Loucy (cell line): ENCODE results near the gene STRIP2.

Source experiments
- H2AFZ ChIP-seq: fragments of 200-600 bp; sonication (generic); 2 replicates; pipeline ENCODE4 v1.6.0; 2016; ENCODE audit warnings: antibody characterized with exemption, mild to moderate bottlenecking, low read length, moderate library complexity
- H3F3A ChIP-seq: fragments of 200-600 bp; 2 replicates; pipeline ENCODE4 v1.6.0; 2016; ENCODE audit warnings: antibody characterized with exemption, low read depth, mild to moderate bottlenecking
- H3K27me3 ChIP-seq: fragments of 200-600 bp; sonication (generic); 2 replicates; pipeline ENCODE4 v1.6.1; 2014; ENCODE audit warnings: low read length, mild to moderate bottlenecking; ENCODE audit not compliant: insufficient read depth, poor library complexity, severe bottlenecking
- H3K36me3 ChIP-seq: fragments of 200-600 bp; sonication (generic); 2 replicates; pipeline ENCODE4 v1.6.1; 2016; ENCODE audit warnings: low read length; ENCODE audit not compliant: insufficient read depth
- H3K4me1 ChIP-seq: fragments of 200-600 bp; sonication (generic); 2 replicates; pipeline ENCODE4 v1.5.1; 2014; ENCODE audit warnings: low read length, mild to moderate bottlenecking; ENCODE audit not compliant: insufficient read depth, poor library complexity, severe bottlenecking
- H3K4me2 ChIP-seq: fragments of 200-600 bp; sonication (generic); 2 replicates; pipeline ENCODE4 v1.6.0; 2014; ENCODE audit warnings: antibody characterized with exemption, low read length, low read depth, mild to moderate bottlenecking; ENCODE audit not compliant: poor library complexity, severe bottlenecking
- H3K4me3 ChIP-seq: fragments of 200-600 bp; sonication (generic); 2 replicates; pipeline ENCODE4 v1.5.1; 2014; ENCODE audit warnings: low read length, mild to moderate bottlenecking, mixed read lengths; ENCODE audit not compliant: poor library complexity, severe bottlenecking
- H3K79me2 ChIP-seq: fragments of 200-600 bp; sonication (generic); 2 replicates; pipeline ENCODE4 v1.6.1; 2014; ENCODE audit warnings: low read length; ENCODE audit not compliant: insufficient read depth
- H3K9ac ChIP-seq: fragments of 200-600 bp; sonication (generic); 2 replicates; pipeline ENCODE4 v1.6.0; 2014; ENCODE audit warnings: mild to moderate bottlenecking, low read depth, low read length, moderate library complexity; ENCODE audit not compliant: poor library complexity, severe bottlenecking
- H3K9me2 ChIP-seq: fragments of 200-600 bp; sonication (generic); replicated peaks from 2 replicates; pipeline ENCODE4 v1.6.1; 2016; ENCODE audit warnings: low read depth, low read length, mixed read lengths
- H3K9me3 ChIP-seq: fragments of 200-600 bp; sonication (generic); 2 replicates; pipeline ENCODE4 v1.6.1; 2014; ENCODE audit warnings: mild to moderate bottlenecking, antibody characterized with exemption, low read length, low read depth; ENCODE audit not compliant: insufficient read depth
- H4K20me1 ChIP-seq: fragments of 200-600 bp; sonication (generic); 2 replicates; pipeline ENCODE4 v1.6.0; 2014; ENCODE audit warnings: antibody characterized with exemption, low read length, mild to moderate bottlenecking; ENCODE audit not compliant: insufficient read depth, poor library complexity, severe bottlenecking
- EZH2phosphoT487 ChIP-seq: fragments of 200-600 bp; IDR thresholded peaks from 2 replicates; pipeline ENCODE4 v1.6.1; 2018; ENCODE audit warnings: antibody characterized with exemption, mild to moderate bottlenecking, moderate library complexity, borderline replicate concordance
- TF ChIP-seq, protein P1 (sequence below): fragments of 200-600 bp; sonication (generic); conservative IDR thresholded peaks from 2 replicates; pipeline ENCODE4 v1.5.1; 2014; ENCODE audit warnings: mild to moderate bottlenecking, antibody characterized with exemption, low read length

STRIP2 gene

DNA sequence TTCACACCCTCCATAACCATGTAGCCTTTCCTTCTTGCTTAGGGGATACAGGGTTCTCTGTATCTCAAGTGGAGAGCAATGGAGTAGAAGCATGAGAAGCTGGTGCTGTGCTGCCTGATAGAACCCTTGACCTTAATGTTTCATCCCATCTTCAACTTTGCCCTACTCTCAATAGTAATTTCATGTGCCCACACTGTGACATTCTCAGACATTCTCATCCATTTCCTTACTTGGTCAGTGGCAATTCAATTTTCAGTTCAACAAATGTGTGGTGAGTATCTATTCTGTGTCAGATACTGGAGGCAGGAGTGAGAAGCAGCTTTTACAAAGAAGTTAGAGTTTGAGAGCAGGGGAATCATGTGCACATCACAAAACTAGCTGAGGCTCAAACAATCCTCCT, 16.1 kb downstream of the STRIP2 start:
- H3K4me2 ChIP-seq = no peak overlapping the region
- TF ChIP-seq EZH2phosphoT487 = no peak
- TF ChIP-seq, protein P1, sequence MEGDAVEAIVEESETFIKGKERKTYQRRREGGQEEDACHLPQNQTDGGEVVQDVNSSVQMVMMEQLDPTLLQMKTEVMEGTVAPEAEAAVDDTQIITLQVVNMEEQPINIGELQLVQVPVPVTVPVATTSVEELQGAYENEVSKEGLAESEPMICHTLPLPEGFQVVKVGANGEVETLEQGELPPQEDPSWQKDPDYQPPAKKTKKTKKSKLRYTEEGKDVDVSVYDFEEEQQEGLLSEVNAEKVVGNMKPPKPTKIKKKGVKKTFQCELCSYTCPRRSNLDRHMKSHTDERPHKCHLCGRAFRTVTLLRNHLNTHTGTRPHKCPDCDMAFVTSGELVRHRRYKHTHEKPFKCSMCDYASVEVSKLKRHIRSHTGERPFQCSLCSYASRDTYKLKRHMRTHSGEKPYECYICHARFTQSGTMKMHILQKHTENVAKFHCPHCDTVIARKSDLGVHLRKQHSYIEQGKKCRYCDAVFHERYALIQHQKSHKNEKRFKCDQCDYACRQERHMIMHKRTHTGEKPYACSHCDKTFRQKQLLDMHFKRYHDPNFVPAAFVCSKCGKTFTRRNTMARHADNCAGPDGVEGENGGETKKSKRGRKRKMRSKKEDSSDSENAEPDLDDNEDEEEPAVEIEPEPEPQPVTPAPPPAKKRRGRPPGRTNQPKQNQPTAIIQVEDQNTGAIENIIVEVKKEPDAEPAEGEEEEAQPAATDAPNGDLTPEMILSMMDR = no peak
- no peaks in the 10 kb centered on the region for H4K20me1 ChIP-seq
- H3K27me3 ChIP-seq = no peaks in the 10 kb centered on the region
- no peak overlapping the region for H3K9ac ChIP-seq
- H3F3A ChIP-seq = no peaks in the 10 kb centered on the region
- no peaks in the 10 kb centered on the region for H3K4me1 ChIP-seq
- H3K79me2 ChIP-seq = no peaks in the 10 kb centered on the region
- no peak overlapping the region for H3K4me3 ChIP-seq
- no peaks in the 10 kb centered on the region for H3K9me2 ChIP-seq
- H3K36me3 ChIP-seq = no peaks in the 10 kb centered on the region
- H2AFZ ChIP-seq = no peak overlapping the region
- H3K9me3 ChIP-seq = no peaks in the 10 kb centered on the region

DNA sequence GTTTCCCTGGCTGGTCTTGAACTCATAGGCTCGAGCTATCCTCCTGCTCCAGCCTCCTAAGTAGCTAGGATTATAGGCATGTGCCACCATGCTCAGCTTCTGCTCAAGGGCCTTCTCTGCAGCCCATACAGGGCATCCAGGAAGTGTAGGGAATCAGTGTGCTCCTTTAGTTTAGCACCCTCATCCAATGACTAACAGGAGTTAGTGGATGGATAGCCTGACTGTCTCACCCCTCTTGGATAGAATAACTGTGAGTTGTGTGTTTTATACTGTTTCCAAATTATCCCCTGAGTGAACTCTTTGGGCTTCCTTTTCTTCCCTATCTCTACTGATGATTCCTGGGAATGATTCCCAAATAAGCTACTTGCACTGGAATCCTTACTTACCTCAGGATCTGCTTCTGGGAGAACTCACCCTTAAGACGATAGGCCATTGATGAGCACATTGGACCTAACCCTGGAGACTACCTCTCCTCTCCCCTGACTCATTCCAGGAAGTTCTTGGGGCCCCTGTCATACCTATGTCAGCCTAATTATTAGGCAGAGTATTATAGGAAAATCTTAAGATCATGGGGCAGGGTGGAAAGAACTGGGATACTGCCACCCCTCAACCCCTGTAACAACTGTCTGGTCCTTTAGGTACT, 18.5 kb downstream of the STRIP2 start:
- Histone ChIP-seq H3F3A (no peaks in the 10 kb centered on the region), H3K4me1 (no peaks in the 10 kb centered on the region), H3K36me3 (no peaks in the 10 kb centered on the region), H4K20me1 (no peaks in the 10 kb centered on the region), H2AFZ (no peak overlapping the region), H3K27me3 (no peaks in the 10 kb centered on the region), H3K9me3 (no peaks in the 10 kb centered on the region), H3K9ac (no peak overlapping the region), H3K9me2 (no peaks in the 10 kb centered on the region), H3K79me2 (no peaks in the 10 kb centered on the region), H3K4me2 (no peak overlapping the region), H3K4me3 (no peak overlapping the region)
- no peak for TF ChIP-seq EZH2phosphoT487
- TF ChIP-seq, protein P1 = no peak

- Histone ChIP-seq H3K36me3 (no peaks in the 10 kb centered on the region), H3K79me2 (no peaks in the 10 kb centered on the region), H4K20me1 (no peaks in the 10 kb centered on the region), H3K4me1 (no peaks in the 10 kb centered on the region), H3F3A (no peaks in the 10 kb centered on the region), H2AFZ (no peak overlapping the region), H3K9me3 (no peaks in the 10 kb centered on the region), H3K9ac (no peak overlapping the region), H3K4me2 (no peak overlapping the region), H3K9me2 (no peaks in the 10 kb centered on the region), H3K27me3 (no peaks in the 10 kb centered on the region), H3K4me3 (no peak overlapping the region)
- no peak for TF ChIP-seq EZH2phosphoT487
- TF ChIP-seq, protein P1 = no peak
Observed at GRCh38 chr7:129453510-129454248, 19.4 kb downstream of the STRIP2 start.
